Ascending aorta (tissue), 2 donors: Measurements from ENCODE around the gene SLC48A1. TPM values are rescaled to one million over a fixed set of nuclear protein-coding genes. Genes with fewer than 3 reads are reported as not detected.
"Not testable (repeated sequence)": the region's sequence is repeated elsewhere in the genome, so short reads cannot be mapped to it uniquely, and the experiment has no call there.

Experiments used
- DNase-seq, 2 donors: peaks; one replicate each; pipeline ENCODE4 v3.0.0-alpha.2; 2019; ENCODE audit warnings: low spot score in 2 of 2
- H3K27ac ChIP-seq, 2 donors: fragments of 200-600 bp; sonication (generic); one replicate each; pipeline ENCODE4 v1.5.1; 2016 to 2017; ENCODE audit warnings: mild to moderate bottlenecking in 1 of 2
- H3K27me3 ChIP-seq: fragments of 200-600 bp; sonication (generic); one replicate; pipeline ENCODE4 v1.5.1; 2017
- H3K36me3 ChIP-seq, 2 donors: fragments of 200-600 bp; sonication (generic); one replicate each; pipeline ENCODE4 v1.5.1; 2016
- H3K4me1 ChIP-seq, 2 donors: fragments of 200-600 bp; sonication (generic); one replicate each; pipeline ENCODE4 v1.5.1; 2016 to 2017; ENCODE audit warnings: mild to moderate bottlenecking in 1 of 2
- H3K4me3 ChIP-seq, 2 donors: fragments of 200-600 bp; sonication (generic); one replicate each; pipeline ENCODE4 v1.5.1; 2016 to 2017; ENCODE audit warnings: mild to moderate bottlenecking in 1 of 2
- H3K9me3 ChIP-seq, 2 donors: fragments of 200-600 bp; sonication (generic); one replicate each; pipeline ENCODE4 v1.5.1; 2016
- CTCF ChIP-seq, 3 experiments: fragments of 200-600 bp in 2 of 3; fragments of 450-650 bp in 1 of 3; sonication (generic) in 2 of 3; IDR thresholded peaks; one replicate each; pipeline ENCODE4 v1.5.1; 2016 to 2019; ENCODE audit warnings: antibody characterized with exemption in 3 of 3, mild to moderate bottlenecking in 1 of 3, moderate library complexity in 1 of 3
- intact Hi-C: fragments of 100-400 bp; cut with DNase I; formaldehyde crosslinking; loops from one replicate; pipeline ENCODE4 v1.15.1; 2023
- total RNA-seq: library from RNA; depleted of rRNA; stranded (reverse); fragments of >200 nt; gene quantifications from one replicate; pipeline ENCODE4 v1.1.0, GENCODE V29; 2016

The SLC48A1 gene
- total RNA-seq, 1 donor from 2014 or later = 144 TPM

DNA sequence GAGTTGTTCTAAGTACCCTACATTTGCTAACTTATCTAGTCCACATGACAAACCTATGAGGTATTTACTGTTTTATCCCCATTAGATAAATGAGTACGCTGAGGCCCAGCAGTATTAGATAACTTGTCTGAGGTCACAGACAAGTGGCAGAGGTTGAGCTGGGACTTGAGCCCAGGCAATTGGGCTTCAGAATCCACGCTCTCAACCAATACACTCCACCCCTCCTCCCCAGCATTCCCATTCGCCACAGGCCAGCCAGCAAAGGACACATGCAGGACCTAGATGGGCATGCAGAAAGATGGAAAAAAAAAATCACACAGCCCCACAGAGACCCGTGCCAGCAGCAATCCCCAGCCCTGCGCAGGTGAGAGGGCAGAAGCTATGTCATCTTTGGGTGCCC lies 34.3 kb downstream of the SLC48A1 start:
- Histone ChIP-seq H3K27me3 (no peaks in the 10 kb centered on the region), H3K4me1 (peaks cover 61 to 96% of the 10 kb centered on the region in 2 donors), H3K36me3 (peaks cover 0 to 18% of the 10 kb centered on the region in 2 donors), H3K9me3 (no peaks in the 10 kb centered on the region), H3K4me3 (peak overlapping the region in 1 of 2 donors; percentile 39), H3K27ac (peak overlapping the region; percentile 97)
- no peak for TF ChIP-seq CTCF (IDR thresholded peaks at IDR 0.05)
- intact Hi-C loops = no loop called here
- no peak for DNase-seq

GRCh38 chr12:47808050-47808449 lies 35.0 kb downstream of the SLC48A1 start:
- peaks cover 0 to 18% of the 10 kb centered on the region in 2 donors for H3K36me3 ChIP-seq
- H3K27ac ChIP-seq = peak overlapping the region; percentile 97
- intact Hi-C loops = no loop called here
- peaks cover 60 to 94% of the 10 kb centered on the region in 2 donors for H3K4me1 ChIP-seq
- no peak for TF ChIP-seq CTCF (IDR thresholded peaks at IDR 0.05)
- peak in 1 of 2 donors; percentile 82 for DNase-seq
- H3K27me3 ChIP-seq = no peaks in the 10 kb centered on the region
- peak overlapping the region; percentile 16 to 39 for H3K4me3 ChIP-seq
- no peaks in the 10 kb centered on the region for H3K9me3 ChIP-seq

DNA sequence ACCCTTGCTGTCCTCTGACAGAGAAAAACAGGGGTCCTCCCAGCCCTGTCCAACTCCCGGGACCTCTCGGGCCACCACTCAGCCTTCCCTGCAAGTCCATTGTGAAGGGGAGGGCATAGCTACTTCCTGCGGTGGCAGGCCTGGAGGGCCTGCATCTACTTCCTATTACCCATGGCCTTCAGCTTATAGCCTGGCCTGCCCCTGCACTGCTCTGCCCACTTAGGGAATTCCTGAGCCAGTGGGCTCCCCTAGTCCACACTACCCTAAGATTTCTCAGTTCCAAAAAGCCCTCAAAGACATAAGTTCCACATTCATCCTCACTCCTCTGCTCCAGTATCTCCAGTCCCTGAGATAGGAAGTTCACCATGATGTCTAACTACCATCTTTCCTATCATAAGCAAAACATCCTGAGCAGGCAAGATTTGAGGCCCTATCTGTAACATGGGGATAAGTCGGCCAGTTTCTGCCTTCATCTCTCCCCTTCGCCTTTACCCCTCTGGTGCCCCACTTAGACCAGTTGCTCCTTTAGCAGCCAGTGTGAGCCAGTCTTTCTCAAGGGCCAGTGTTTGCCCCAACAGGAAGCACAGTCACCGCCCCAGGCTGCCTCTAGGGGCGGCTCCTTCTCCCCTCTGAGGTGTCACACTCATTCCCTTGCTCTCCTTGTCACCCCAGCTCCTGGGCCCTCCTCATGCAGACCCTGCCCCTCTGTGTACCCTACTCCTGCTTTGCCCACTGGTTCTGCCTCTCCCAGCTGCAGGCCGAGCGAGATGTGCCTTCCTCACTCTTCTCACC lies 35.7 kb downstream of the SLC48A1 start:
- peaks cover 0 to 14% of the 10 kb centered on the region in 2 donors for H3K36me3 ChIP-seq
- peaks cover 59 to 94% of the 10 kb centered on the region in 2 donors for H3K4me1 ChIP-seq
- H3K27me3 ChIP-seq = no peaks in the 10 kb centered on the region
- intact Hi-C loops = no loop called here
- DNase-seq = no peak
- TF ChIP-seq CTCF (IDR thresholded peaks at IDR 0.05) = peak in 1 of 3 experiments; percentile 13
- H3K9me3 ChIP-seq = no peaks in the 10 kb centered on the region
- peak overlapping the region; percentile 97 for H3K27ac ChIP-seq
- H3K4me3 ChIP-seq = peak overlapping the region; percentile 16 to 39

DNA sequence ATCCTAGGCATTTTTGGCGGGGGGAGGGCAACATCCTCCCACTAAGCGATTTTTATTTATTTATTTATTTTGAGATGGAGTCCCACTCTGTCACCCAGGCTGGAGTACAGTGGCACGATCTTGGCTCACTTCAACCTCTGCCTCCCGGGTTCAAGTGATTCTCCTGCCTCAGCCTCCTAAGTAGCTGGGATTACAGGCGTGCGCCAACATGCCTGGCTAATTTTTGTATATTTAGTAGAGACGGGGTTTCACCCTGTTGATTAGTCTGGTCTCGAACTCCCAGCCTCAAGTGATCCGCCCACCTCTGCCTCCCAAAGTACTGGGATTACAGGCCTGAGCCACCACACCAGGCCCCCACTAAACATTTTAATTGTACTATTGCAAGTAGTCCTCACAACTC lies 36.5 kb downstream of the SLC48A1 start:
- H3K9me3 ChIP-seq, H3K4me3 ChIP-seq, intact Hi-C loops, H3K27me3 ChIP-seq, DNase-seq: not testable (repeated sequence)
- Histone ChIP-seq H3K4me1 (peaks cover 62 to 94% of the 10 kb centered on the region in 2 donors), H3K27ac (peak overlapping the region; percentile 97), H3K36me3 (peaks cover 0 to 16% of the 10 kb centered on the region in 2 donors)

GRCh38 chr12:47811072-47811396 lies 38.0 kb downstream of the SLC48A1 start:
- no peak for TF ChIP-seq CTCF (IDR thresholded peaks at IDR 0.05)
- peak overlapping the region in 1 of 2 donors; percentile 7 for H3K4me3 ChIP-seq
- peaks cover 0 to 8% of the 10 kb centered on the region in 2 donors for H3K36me3 ChIP-seq
- H3K27ac ChIP-seq = peak overlapping the region; percentile 97
- intact Hi-C loops = loop anchor here (10.0 kb wide), 1 partner anchor 726 kb away; no protein-coding TSS in a partner anchor
- H3K9me3 ChIP-seq = no peaks in the 10 kb centered on the region
- no peak for DNase-seq
- no peaks in the 10 kb centered on the region for H3K27me3 ChIP-seq
- peaks cover 57 to 93% of the 10 kb centered on the region in 2 donors for H3K4me1 ChIP-seq
